SK-N-SH (cell line): ENCODE results near the gene HSPA12A. TPM values are rescaled to one million over a fixed set of nuclear protein-coding genes. Genes with fewer than 3 reads are reported as not detected.

Source experiments
- CTCF ChIA-PET: fragments of 300-600, 350-600 bp; formaldehyde crosslinking; extraction: SDS; loops from one replicate; lab custom pipeline; 2021; lab: Yijun Ruan, JAX
- POLR2A ChIA-PET: fragments of 350-600 bp; sonication (Branson Sonifier 250); formaldehyde crosslinking; extraction: SDS; loops from one replicate; lab custom pipeline; 2020; ENCODE audit warnings: antibody characterized with exemption, inconsistent platforms; lab: Yijun Ruan, JAX
- DNase-seq: peaks from one replicate; pipeline ENCODE4 v3.0.0; 2012
- H2AFZ ChIP-seq: fragments of 200-600 bp; sonication (generic); 2 replicates; pipeline ENCODE4 v1.8.1; 2016; ENCODE audit warnings: antibody characterized with exemption, mild to moderate bottlenecking, low read depth
- H3F3A ChIP-seq: fragments of 200-600 bp; sonication (generic); replicated peaks from 2 replicates; pipeline ENCODE3; 2016; ENCODE audit warnings: antibody characterized with exemption, mild to moderate bottlenecking; ENCODE audit not compliant: insufficient read depth
- H3K27ac ChIP-seq, 2 experiments: fragments of 200-500 bp in 1 of 2; fragments of 200-600 bp in 1 of 2; sonication (Bioruptor generic) in 1 of 2; sonication (generic), shearing (Covaris generic) in 1 of 2; 2 replicates each; pipeline versions ENCODE4 v1.5.1 to v1.6.1; 2014 to 2016; ENCODE audit warnings: low read depth in 2 of 2, inconsistent platforms in 1 of 2, low read length in 1 of 2, mild to moderate bottlenecking in 1 of 2, mixed read lengths in 1 of 2
- H3K27me3 ChIP-seq: fragments of 200-600 bp; sonication (generic), shearing (Covaris generic); 2 replicates; pipeline ENCODE4 v1.6.1; 2016; ENCODE audit warnings: mixed run types; ENCODE audit not compliant: insufficient read depth
- H3K36me3 ChIP-seq, 2 experiments: fragments of 200-500 bp in 1 of 2; fragments of 200-600 bp in 1 of 2; sonication (Bioruptor generic) in 1 of 2; sonication (generic) in 1 of 2; replicated peaks in 1 of 2; 2 replicates each; pipeline versions ENCODE3 to v1.5.1; 2014 to 2016; ENCODE audit warnings: low read length in 1 of 2, mild to moderate bottlenecking in 1 of 2; ENCODE audit not compliant: insufficient read depth in 2 of 2, control insufficient read depth in 1 of 2
- H3K4me1 ChIP-seq, 2 experiments: fragments of 200-500 bp in 1 of 2; fragments of 200-600 bp in 1 of 2; sonication (Bioruptor generic) in 1 of 2; sonication (generic), shearing (Covaris generic) in 1 of 2; 2 replicates each; pipeline versions ENCODE4 v1.5.1 to v1.6.1; 2014 to 2016; ENCODE audit warnings: low read depth in 1 of 2, low read length in 1 of 2, mixed run types in 1 of 2; ENCODE audit not compliant: insufficient read depth in 2 of 2, control insufficient read depth in 1 of 2
- H3K4me2 ChIP-seq: fragments of 200-600 bp; sonication (generic), shearing (Covaris generic); 2 replicates; pipeline ENCODE4 v1.6.1; 2017; ENCODE audit warnings: mixed run types
- H3K4me3 ChIP-seq, 2 experiments: fragments of 200-500 bp in 1 of 2; fragments of 200-600 bp in 1 of 2; sonication (Bioruptor generic) in 1 of 2; sonication (generic), shearing (Covaris generic) in 1 of 2; 2 replicates each; pipeline versions ENCODE4 v1.5.1 to v1.8.1; 2014 to 2016; ENCODE audit warnings: low read depth in 2 of 2, inconsistent platforms in 1 of 2, low read length in 1 of 2, mild to moderate bottlenecking in 1 of 2, mixed read lengths in 1 of 2, moderate library complexity in 1 of 2
- H3K79me2 ChIP-seq: fragments of 200-600 bp; sonication (generic); 2 replicates; pipeline ENCODE4 v1.8.1; 2017; ENCODE audit warnings: mild to moderate bottlenecking; ENCODE audit not compliant: insufficient read depth
- H3K9ac ChIP-seq: fragments of 200-600 bp; sonication (generic); 2 replicates; pipeline ENCODE4 v1.6.1; 2017; ENCODE audit warnings: mixed run types
- H3K9me2 ChIP-seq: fragments of 200-600 bp; sonication (generic); 2 replicates; pipeline ENCODE4 v1.6.1; 2017; ENCODE audit warnings: mixed run types
- H3K9me3 ChIP-seq: fragments of 200-600 bp; sonication (generic); 2 replicates; pipeline ENCODE4 v1.6.1; 2017; ENCODE audit warnings: mixed run types, mild to moderate bottlenecking, moderate library complexity
- H4K20me1 ChIP-seq: fragments of 200-600 bp; sonication (generic); 2 replicates; pipeline ENCODE4 v1.6.1; 2017; ENCODE audit warnings: mild to moderate bottlenecking, mixed run types; ENCODE audit not compliant: insufficient read depth
- CTCF ChIP-seq: fragments of 200-600 bp; sonication (generic); IDR thresholded peaks from 2 replicates; pipeline ENCODE4 v1.6.1; 2017; ENCODE audit warnings: antibody characterized with exemption, mild to moderate bottlenecking, moderate library complexity
- ELF1 ChIP-seq: IDR thresholded peaks from 2 replicates; pipeline ENCODE4 v1.4.0; 2012
- EP300 ChIP-seq, 2 experiments: IDR thresholded peaks; 2 replicates each; pipeline versions ENCODE4 v1.4.0 to v1.6.1; 2012; ENCODE audit warnings: borderline replicate concordance in 1 of 2, low read depth in 1 of 2, low read length in 1 of 2
- FOSL2 ChIP-seq: IDR thresholded peaks from 2 replicates; pipeline ENCODE4 v1.4.0; 2012; ENCODE audit warnings: low read depth, mild to moderate bottlenecking, moderate library complexity, borderline replicate concordance
- FOXM1 ChIP-seq: IDR thresholded peaks from 2 replicates; pipeline ENCODE4 v1.4.0; 2012; ENCODE audit warnings: low read depth, mild to moderate bottlenecking
- GABPA ChIP-seq: IDR thresholded peaks from 2 replicates; pipeline ENCODE4 v1.4.0; 2012; ENCODE audit warnings: low read depth, mild to moderate bottlenecking
- JUND ChIP-seq: IDR thresholded peaks from 2 replicates; pipeline ENCODE4 v1.4.0; 2012
- POLR2AphosphoS5 ChIP-seq: IDR thresholded peaks from 2 replicates; pipeline ENCODE4 v1.6.1; 2012; ENCODE audit warnings: low read depth, low read length
- SMC3 ChIP-seq: IDR thresholded peaks from 2 replicates; pipeline ENCODE4 v1.6.1; 2012; ENCODE audit warnings: low read depth, low read length, improper control_type of control experiment
- TAF1 ChIP-seq: IDR thresholded peaks from 2 replicates; pipeline ENCODE4 v1.6.1; 2012; ENCODE audit warnings: low read depth, mild to moderate bottlenecking, low read length, moderate library complexity, borderline replicate concordance
- TCF12 ChIP-seq: IDR thresholded peaks from 2 replicates; pipeline ENCODE4 v1.4.0; 2012
- USF2 ChIP-seq: fragments of 150-350 bp; IDR thresholded peaks from 2 replicates; pipeline ENCODE4 v1.6.1; 2017; ENCODE audit warnings: antibody characterized with exemption, low read length, low read depth, borderline replicate concordance
- WGBS: methylation state at CpG from one replicate; pipeline ENCODE4 v1.1.6; 2017; ENCODE audit warnings: low lambda C conversion rate; 5-methylcytosine and 5-hydroxymethylcytosine counted together
- polyA plus RNA-seq, 3 experiments: library from polyadenylated mRNA; depleted of rRNA; stranded (reverse); fragments of >200 nt; gene quantifications; 2 replicates each; pipeline ENCODE4 v1.2.3, GENCODE V29; 2012
- TF ChIP-seq, protein P1 (sequence below): IDR thresholded peaks from 2 replicates; pipeline ENCODE4; 2012

The HSPA12A gene
- polyA plus RNA-seq, 1 of the 3 experiments (the other 2 are of a cell fraction): 2.9 TPM

DNA sequence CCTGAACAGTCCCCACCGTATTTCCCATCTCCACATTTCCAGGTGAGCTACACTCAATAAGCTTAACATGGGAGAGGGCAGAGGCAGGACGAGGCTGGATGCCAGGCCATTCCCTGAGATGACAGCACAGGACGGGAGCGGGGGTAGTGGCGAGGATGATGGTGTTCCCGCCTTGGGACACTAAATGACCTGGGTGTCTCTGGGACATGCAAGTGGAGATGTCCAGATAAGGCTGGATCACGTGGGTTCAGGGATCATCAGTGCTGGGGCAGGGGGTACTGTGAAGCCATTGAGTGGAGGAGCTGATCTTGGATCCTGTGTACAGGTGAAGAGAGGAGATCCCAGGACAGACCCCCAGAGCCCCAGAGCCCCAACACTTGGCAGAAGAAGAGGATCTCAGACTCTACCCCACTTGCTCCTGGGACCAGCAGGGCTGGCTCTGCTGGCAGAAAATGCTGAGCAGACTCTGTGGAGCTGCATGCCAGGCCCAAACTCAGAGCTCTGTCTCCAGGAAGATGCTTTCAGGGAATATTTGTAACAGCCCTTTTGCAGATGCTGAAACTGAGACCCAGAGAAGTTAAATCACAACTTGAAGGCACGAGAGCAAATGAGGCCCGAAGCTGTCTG is 29.7 kb upstream of the HSPA12A start:
- H3F3A ChIP-seq: no peaks in the 10 kb centered on the region
- H3K9ac ChIP-seq: no peak overlapping the region
- H3K9me2 ChIP-seq: no peaks in the 10 kb centered on the region
- H3K36me3 ChIP-seq: no peaks in the 10 kb centered on the region
- DNase-seq: no peak
- ChIA-PET POLR2A (no interaction called here), CTCF (interaction anchor here (1.2 to 11.3 kb wide), 4 partner anchors 15 to 392 kb away, joined by 3 to 106 read pairs (median 10); no protein-coding TSS in a partner anchor)
- 86% methylated on average over 9 of the region's 9 CpGs for WGBS
- peak overlapping the region; percentile 70; the same call in 1 of the 2 replicates for H2AFZ ChIP-seq
- no peak overlapping the region for H3K27ac ChIP-seq
- H3K79me2 ChIP-seq: no peaks in the 10 kb centered on the region
- 0 out of 2 replicates have a peak overlapping the region, but pooled peaks have one; percentile 28 for H3K4me2 ChIP-seq
- H3K4me3 ChIP-seq: no peak overlapping the region
- no peaks in the 10 kb centered on the region for H4K20me1 ChIP-seq
- TF ChIP-seq CTCF: no peak
- no peak for TF ChIP-seq TAF1
- no peak for TF ChIP-seq USF2
- TF ChIP-seq, protein P1, sequence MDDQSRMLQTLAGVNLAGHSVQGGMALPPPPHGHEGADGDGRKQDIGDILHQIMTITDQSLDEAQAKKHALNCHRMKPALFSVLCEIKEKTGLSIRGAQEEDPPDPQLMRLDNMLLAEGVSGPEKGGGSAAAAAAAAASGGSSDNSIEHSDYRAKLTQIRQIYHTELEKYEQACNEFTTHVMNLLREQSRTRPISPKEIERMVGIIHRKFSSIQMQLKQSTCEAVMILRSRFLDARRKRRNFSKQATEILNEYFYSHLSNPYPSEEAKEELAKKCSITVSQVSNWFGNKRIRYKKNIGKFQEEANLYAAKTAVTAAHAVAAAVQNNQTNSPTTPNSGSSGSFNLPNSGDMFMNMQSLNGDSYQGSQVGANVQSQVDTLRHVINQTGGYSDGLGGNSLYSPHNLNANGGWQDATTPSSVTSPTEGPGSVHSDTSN: no peak
- no peak for TF ChIP-seq SMC3
- no peaks in the 10 kb centered on the region for H3K27me3 ChIP-seq
- H3K4me1 ChIP-seq: peaks cover 0 to 10% of the 10 kb centered on the region in 2 experiments; a peak in 1 of 4 replicates
- no peaks in the 10 kb centered on the region for H3K9me3 ChIP-seq

DNA sequence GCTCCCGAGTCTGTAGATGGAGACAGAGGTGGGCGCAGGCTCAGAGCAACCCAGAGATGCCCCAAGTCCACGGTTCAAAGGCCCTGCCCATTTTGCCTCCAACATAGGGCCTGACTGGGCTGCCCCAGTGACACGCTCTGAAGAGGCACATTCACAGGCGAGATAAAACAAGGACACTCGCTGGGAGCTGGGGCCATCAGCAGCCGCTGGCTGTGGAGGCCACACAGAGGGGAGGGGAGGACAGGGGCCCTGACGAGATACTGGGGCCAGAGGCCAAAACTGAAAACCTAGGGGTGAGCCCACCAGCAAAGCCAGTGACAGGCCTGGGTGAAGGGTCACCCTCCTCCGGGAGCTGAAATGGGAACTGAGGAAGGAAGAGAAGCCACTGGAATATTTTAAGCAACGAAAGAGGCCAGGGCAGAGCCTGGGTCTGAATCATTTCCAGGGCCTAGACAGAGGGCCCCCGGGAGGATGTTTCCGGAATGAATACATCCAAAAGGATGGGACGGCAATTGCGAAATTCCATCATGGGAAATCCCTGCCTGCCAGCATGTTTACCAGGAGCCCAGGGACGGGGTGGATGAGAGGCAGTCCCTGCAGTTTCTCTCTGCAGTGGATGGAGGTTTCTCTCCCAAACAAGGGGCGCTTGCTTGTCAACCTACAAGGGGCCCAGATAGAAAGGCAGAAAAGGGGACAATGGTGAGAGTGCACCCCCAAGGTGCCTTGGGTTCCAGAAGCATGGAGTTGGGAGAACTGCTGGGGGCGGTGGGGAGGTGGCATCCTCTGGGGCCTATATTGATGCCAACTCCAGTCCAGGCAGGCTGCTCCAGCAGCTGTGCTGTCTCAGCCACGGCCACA is 29.0 kb upstream of the HSPA12A start:
- H3F3A ChIP-seq: no peaks in the 10 kb centered on the region
- no peaks in the 10 kb centered on the region for H4K20me1 ChIP-seq
- H3K4me1 ChIP-seq: peaks cover 0 to 12% of the 10 kb centered on the region in 2 experiments; a peak in 1 of 4 replicates
- DNase-seq: no peak
- H3K4me2 ChIP-seq: peak overlapping the region; percentile 28; the same call in 1 of the 2 replicates
- H3K79me2 ChIP-seq: no peaks in the 10 kb centered on the region
- WGBS: 59% methylated on average over 18 of the region's 18 CpGs
- ChIA-PET POLR2A (no interaction called here), CTCF (interaction anchor here (1.2 to 11.3 kb wide), 6 partner anchors 16 to 396 kb away, joined by 3 to 106 read pairs (median 5); no protein-coding TSS in a partner anchor)
- H3K9me2 ChIP-seq: no peaks in the 10 kb centered on the region
- H3K9me3 ChIP-seq: no peaks in the 10 kb centered on the region
- peak overlapping the region; percentile 70; the same call in 1 of the 2 replicates for H2AFZ ChIP-seq
- no peak overlapping the region for H3K4me3 ChIP-seq
- H3K27me3 ChIP-seq: no peaks in the 10 kb centered on the region
- TF ChIP-seq FOSL2 (peak; percentile 48; the same call in 1 of the 2 replicates), EP300 (IDR thresholded peaks at IDR 0.05; ENCODE audit: borderline replicate concordance in 1 of 2, low read depth in 1 of 2, low read length in 1 of 2) (peak in 1 of 2 experiments; percentile 41; a peak in 1 of 4 replicates), POLR2AphosphoS5 (no peak), ELF1 (no peak), CTCF (no peak), JUND (peak; percentile 21; the same call in 1 of the 2 replicates), GABPA (peak; percentile 19; the same call in 1 of the 2 replicates), FOXM1 (no peak), TCF12 (peak; percentile 31; the same call in 1 of the 2 replicates)
- TF ChIP-seq, all 33 proteins: peak for 5
- Histone ChIP-seq H3K9ac (no peak overlapping the region), H3K27ac (peak overlapping the region in 1 of 2 experiments; percentile 47; a peak in 2 of 4 replicates), H3K36me3 (no peaks in the 10 kb centered on the region)
